ENCODE measurements around the gene TBL1X.

TBL1X gene

GRCh38 chrX:9494771-9495170 lies 29.9 kb downstream of the TBL1X start:
- TF ChIP-seq, protein P1, sequence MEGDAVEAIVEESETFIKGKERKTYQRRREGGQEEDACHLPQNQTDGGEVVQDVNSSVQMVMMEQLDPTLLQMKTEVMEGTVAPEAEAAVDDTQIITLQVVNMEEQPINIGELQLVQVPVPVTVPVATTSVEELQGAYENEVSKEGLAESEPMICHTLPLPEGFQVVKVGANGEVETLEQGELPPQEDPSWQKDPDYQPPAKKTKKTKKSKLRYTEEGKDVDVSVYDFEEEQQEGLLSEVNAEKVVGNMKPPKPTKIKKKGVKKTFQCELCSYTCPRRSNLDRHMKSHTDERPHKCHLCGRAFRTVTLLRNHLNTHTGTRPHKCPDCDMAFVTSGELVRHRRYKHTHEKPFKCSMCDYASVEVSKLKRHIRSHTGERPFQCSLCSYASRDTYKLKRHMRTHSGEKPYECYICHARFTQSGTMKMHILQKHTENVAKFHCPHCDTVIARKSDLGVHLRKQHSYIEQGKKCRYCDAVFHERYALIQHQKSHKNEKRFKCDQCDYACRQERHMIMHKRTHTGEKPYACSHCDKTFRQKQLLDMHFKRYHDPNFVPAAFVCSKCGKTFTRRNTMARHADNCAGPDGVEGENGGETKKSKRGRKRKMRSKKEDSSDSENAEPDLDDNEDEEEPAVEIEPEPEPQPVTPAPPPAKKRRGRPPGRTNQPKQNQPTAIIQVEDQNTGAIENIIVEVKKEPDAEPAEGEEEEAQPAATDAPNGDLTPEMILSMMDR (IDR thresholded peaks at IDR 0.05; ENCODE audit: low read depth, low read length): no peak
- H3K36me3 ChIP-seq: no peaks in the 10 kb centered on the region; the same call in 1 of the 2 replicates
- no peaks in the 10 kb centered on the region for H3K9me3 ChIP-seq
- H3K4me3 ChIP-seq (ENCODE audit: low read depth, low read length): no peak overlapping the region
- peaks cover 4% of the 10 kb centered on the region for H3K4me1 ChIP-seq
- DNase-seq: peak; percentile 30
- no peaks in the 10 kb centered on the region for H3K27me3 ChIP-seq

DNA sequence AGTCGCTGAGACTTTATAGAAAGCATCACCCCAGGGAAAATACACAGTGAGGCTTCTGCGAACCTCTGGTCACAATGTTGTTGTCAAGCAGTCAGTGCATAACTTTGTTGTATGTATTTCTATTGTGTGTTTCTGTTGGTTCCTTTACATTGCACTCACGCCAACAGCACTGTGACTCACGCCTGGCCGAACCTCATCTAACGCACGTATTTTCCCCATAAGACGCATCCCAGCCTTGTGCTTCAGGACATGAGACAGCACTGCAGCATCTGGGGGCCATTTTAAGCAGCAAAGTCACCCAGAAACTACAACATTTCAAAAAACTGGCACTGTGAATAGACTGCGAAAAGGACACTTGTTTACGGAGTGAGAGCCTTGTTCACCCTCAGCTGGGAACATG lies 30.6 kb downstream of the TBL1X start:
- no peak overlapping the region for H3K4me3 ChIP-seq (ENCODE audit: low read depth, low read length)
- no peaks in the 10 kb centered on the region for H3K9me3 ChIP-seq
- no peaks in the 10 kb centered on the region; the same call in 1 of the 2 replicates for H3K36me3 ChIP-seq
- no peak for DNase-seq
- peaks cover 4% of the 10 kb centered on the region for H3K4me1 ChIP-seq
- TF ChIP-seq, protein P1 (IDR thresholded peaks at IDR 0.05; ENCODE audit: low read depth, low read length): no peak
- H3K27me3 ChIP-seq: no peaks in the 10 kb centered on the region

DNA sequence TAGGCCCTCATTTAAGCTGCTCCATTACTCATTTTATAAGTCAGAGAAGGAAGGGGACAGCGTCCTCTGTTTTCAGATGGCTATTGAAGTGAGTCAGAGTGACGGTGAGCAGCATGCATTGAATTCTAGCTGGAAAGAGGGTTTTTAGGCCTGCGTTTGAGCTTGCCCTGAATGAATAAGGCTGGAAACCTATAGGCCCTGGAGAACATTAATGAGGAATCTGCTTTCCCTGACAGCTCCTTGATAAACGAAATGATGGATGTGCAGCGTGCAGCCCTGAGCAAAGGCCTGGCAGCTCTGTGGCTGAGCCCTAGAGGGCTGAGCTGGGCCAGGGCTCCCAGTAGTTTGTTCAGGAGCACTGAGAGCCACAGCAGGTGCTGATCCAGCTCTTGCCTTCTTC lies 33.4 kb downstream of the TBL1X start:
- H3K36me3 ChIP-seq: peaks cover 11% of the 10 kb centered on the region
- peak; percentile 62 for DNase-seq
- H3K4me1 ChIP-seq: peaks cover 4% of the 10 kb centered on the region
- TF ChIP-seq, protein P1 (IDR thresholded peaks at IDR 0.05; ENCODE audit: low read depth, low read length): no peak
- H3K4me3 ChIP-seq (ENCODE audit: low read depth, low read length): no peak overlapping the region
- no peaks in the 10 kb centered on the region for H3K9me3 ChIP-seq
- H3K27me3 ChIP-seq: no peaks in the 10 kb centered on the region

- Histone ChIP-seq H3K36me3 (peaks cover 17% of the 10 kb centered on the region), H3K4me3 (ENCODE audit: low read depth, low read length) (no peak overlapping the region), H3K4me1 (peaks cover 4% of the 10 kb centered on the region), H3K27me3 (no peaks in the 10 kb centered on the region), H3K9me3 (no peaks in the 10 kb centered on the region)
- TF ChIP-seq, protein P1 (IDR thresholded peaks at IDR 0.05; ENCODE audit: low read depth, low read length): no peak
- DNase-seq: no peak
These were observed 35.7 kb downstream of the TBL1X start for GRCh38 chrX:9500584-9500983.

DNA sequence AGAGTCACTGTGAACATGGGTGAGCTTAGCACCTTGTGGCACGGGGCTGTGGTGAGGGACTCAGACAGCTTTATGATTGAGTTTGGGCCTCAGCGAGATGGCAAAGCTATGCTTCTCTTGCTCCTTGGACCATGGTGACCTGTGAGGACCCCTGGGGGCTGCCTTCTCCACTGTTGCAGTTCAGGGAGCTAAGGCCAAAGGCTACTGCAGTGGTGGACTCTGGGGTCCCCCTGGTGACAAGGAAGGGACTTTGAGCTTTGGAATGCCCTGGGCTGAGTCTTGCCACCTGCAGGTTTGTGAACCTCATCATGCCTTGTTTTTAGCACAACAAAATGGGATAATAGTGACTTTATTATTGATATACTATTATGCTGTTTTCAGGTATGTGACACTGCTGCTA lies 36.5 kb downstream of the TBL1X start:
- Histone ChIP-seq H3K4me3 (ENCODE audit: low read depth, low read length) (no peak overlapping the region), H3K4me1 (peaks cover 4% of the 10 kb centered on the region), H3K27me3 (no peaks in the 10 kb centered on the region), H3K9me3 (no peaks in the 10 kb centered on the region), H3K36me3 (peaks cover 17% of the 10 kb centered on the region)
- TF ChIP-seq, protein P1 (IDR thresholded peaks at IDR 0.05; ENCODE audit: low read depth, low read length): 0 out of 2 replicates have a peak, but pooled peaks have one; percentile 9
- no peak for DNase-seq

GRCh38 chrX:9503261-9503660 lies 38.4 kb downstream of the TBL1X start:
- no peaks in the 10 kb centered on the region for H3K27me3 ChIP-seq

More at GRCh38 chrX:9503261-9503660, 38.4 kb downstream of the TBL1X start:
- H3K4me1 ChIP-seq: peaks cover 4% of the 10 kb centered on the region
- no peaks in the 10 kb centered on the region for H3K9me3 ChIP-seq
- no peak overlapping the region for H3K4me3 ChIP-seq (ENCODE audit: low read depth, low read length)
- H3K36me3 ChIP-seq: peaks cover 17% of the 10 kb centered on the region
- TF ChIP-seq, protein P1 (IDR thresholded peaks at IDR 0.05; ENCODE audit: low read depth, low read length): no peak
- no peak for DNase-seq

Measured in BE2C (cell line).